HG03457 (cell line): ENCODE results near the gene CKAP4.

Source experiments
- ATAC-seq: cut with Tn5 transposase; IDR thresholded peaks from one replicate; pipeline ENCODE4 v1.9.1; 2021; ENCODE audit warnings: moderate number of reproducible peaks; ENCODE audit not compliant: unreplicated experiment

CKAP4 gene

DNA sequence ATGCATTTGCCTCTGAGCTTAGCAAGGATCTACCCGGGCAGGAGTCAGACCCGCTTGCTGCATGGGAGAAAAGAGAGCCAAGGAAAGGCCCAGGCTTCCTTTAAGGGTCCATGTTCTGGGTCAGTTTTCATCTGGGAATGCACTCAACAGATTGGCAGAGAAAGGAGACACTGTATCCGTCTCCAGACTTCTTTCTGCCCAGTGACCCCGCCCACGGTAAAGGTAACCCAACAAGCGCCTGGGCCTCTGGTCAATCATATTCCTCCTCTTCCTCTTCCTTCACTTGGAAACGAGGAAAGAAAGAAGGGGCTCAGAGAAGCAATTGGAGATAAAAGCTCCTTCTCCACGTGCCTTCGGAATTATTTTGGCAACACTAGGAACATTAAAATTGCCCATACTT lies 27.6 kb upstream of the CKAP4 start:
- ATAC-seq, result no peak

DNA sequence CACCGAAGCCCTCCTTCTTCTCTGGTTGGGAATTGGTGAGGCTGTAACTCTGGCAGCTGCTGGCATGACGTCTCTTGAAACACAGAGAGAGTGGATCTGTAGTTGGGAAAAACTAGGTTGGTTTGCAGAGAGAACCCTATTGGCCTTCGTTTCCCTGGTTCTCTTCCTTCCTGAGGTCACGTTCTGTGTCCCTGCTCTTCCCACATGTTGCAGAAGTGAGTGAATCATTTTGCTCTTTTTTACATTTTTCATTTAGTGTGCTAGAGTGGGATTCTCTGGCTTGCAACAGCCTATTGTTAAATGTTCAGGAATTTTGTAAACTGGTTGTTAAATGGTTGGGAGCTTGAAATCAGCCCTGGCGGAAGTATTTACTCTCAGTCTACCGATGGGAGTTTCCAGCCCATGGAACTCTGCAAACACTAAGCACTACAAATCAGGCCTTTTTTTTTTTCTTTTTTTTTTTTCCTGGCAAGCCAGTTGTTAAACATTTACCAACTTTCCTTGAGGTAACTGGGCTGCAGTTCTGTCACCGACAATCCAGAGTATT lies 26.8 kb upstream of the CKAP4 start:
- ATAC-seq, result no peak

DNA sequence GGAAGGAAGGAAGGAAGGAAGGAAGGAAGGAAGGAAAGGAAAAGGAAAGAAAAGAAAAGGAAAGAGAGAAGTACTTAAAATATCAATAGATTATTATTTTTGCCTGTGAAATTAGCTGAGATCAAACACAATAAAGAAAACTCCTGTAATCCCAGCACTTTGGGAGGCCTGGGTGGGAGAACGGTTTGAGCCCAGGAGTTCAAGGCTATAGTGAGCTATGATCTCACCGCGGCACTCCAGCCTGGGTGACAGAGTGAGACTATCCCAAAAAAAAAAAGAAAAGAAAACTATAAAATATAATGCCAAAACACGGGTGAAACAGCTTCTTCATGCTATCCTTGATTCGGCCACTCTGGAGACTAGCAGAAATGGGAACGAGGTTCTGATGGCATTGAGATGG lies 26.2 kb upstream of the CKAP4 start:
- no peak for ATAC-seq

DNA sequence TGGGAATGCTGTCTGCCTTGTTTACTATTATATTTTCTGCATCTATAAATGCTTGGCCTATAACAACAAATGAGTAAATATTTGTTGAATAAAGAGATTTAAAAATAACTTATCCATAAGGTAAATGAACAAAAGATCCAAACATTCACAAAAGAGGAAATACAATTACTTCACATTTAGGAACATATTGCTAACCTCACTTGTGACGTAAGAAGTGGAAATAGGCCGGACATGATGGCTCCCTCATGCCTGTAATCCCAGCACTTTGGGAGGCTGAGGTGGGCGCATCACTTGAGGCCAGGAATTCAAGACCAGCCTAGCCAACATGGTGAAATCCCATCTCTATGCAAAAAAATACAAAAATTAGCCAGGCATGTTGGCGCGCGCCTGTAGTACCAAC lies 25.7 kb upstream of the CKAP4 start:
- no peak for ATAC-seq

DNA sequence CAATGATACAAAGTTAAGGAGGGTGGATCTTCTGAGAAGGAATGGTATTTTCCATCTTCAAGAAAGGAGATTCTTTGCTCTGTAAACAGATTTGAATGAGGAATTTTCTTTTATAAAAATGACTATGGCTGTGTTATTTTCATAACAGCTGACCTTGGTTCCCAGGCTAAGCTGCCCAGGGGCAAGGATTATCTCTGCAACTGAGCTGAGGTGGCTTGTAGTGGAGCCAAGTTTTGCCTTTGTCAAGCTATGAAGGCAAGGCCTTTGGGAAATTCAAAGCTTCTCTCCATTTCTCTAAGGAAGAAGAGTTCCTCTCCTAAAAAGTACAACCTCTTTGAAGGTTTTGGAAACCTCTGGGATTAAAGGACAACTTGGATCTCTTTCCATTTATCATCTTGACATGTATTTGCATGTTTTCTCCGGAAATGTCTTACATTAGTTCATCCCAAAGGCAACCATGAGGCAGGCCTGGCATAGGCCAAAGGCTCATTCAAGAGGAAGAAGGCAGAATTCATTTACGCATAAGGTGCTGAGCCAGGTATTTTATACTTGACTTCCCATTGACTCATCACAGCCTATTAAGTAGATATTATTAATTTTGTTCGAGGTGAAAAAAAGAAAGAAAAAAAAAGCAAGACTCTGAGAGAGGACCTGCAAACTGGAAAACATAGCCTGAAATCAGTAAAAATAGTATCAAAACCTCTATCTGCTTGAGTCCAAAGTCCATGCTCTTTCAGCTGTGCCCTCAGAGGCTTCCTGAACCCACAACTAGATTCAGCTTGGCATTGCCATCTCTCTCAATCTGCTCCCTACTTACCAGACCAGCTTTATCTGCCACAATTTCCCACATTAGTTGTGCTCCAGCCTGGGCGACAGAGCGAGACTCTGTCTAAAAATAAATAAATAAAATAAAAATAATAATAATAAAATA lies 24.0 kb upstream of the CKAP4 start:
- ATAC-seq, result no peak

DNA sequence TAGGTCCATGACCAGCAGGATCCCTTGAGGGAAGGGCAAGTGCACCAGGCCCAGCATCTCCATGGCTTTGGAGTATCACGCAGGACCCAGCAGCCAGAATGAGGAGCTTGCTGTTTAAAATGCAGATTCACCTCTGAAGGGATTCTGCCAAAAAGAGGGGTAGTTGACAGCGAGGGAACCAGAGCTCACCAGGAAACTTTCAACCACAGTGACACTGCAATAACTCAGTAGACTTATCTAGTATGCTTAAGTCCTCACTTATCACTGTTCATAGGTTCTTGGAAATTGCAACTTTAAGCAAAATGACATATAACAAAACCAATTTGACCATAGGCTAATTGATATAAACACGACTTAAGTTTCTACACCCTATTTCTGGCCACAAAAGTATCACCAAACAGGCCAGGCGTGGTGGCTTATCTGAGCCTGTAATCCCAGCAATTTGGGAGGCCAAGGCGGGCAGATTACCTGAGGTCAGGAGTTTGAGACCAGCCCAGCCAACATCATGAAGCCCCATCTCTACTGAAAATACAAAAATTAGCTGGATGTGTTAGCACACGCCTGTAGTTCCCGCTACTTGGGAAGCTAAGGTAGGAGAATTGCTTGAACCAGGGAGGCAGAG lies 21.4 kb upstream of the CKAP4 start:
- no peak for ATAC-seq

DNA sequence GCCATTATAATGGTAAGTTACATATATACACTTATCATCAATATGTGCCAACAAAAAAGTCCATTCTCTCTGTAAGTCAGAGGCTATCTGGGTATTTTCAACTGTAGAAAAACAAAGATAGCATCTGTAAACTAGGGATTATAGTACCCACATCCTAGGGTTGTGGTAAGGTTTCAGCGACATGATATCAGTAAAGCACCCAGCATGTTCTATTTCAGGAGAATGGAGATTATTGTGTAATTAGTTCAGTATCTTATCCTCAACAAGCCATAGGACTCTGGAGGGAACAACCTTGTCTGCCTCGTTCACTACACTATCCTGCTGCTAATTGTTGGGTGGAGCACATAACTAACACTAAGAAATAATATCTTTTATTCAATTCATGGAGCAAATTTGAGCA lies 19.7 kb upstream of the CKAP4 start:
- ATAC-seq, result no peak

DNA sequence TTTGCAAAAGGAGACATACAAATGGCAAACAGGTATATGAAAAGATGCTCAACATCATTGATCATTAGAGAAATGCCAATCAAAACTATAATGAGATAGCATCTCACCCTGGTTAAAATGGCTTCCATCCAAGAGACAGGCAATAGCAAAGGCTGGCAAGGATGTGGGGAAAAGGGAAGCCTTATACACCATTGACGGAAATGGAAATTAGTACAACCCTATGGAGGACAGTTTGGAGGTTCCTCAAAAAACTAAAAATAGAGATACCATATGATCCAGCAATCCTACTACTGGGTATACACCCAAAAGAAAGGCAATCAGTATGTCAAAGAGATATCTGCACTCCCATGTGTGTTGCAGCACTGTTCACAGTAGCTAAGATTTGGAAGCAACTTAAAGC lies 17.3 kb upstream of the CKAP4 start:
- ATAC-seq, result no peak

DNA sequence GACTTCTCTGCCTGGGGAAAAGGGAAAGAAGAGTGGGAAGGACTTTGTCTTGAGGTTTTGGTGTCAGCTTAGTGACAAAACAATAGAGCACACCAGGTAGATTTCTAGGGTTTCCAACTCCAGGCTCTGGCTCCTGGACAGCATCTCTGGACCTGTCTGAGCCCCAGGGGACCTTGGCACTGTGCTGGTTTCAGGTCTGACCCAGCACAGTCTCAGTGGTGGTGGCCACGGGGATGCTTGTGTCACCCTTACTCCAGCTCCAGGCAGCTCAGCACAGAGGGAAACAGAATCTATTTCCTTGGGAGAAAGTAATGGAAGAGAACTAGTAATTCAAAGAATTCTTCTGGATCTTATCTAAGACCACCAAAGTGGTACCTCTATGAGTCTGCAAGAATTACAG lies 11.1 kb upstream of the CKAP4 start:
- no peak for ATAC-seq

DNA sequence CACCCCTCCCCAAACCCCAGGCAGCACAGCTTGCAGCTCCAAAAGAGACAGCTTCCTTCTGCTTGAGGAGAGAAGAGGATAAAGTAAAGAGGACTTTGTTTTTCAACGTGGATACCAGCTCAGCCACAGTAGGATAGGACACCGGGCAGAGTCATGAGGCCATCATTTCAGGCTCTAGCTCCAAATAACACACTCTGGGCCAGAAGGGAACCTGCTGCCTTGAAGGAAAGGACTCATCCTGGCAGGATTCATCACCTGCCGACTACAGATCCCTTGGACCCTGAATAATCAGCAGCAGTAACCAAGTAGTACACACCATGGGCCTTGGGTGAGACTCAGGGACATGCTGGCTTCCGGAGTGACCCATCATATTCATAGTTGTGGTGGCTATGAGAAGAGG lies 10.4 kb upstream of the CKAP4 start:
- no peak for ATAC-seq

DNA sequence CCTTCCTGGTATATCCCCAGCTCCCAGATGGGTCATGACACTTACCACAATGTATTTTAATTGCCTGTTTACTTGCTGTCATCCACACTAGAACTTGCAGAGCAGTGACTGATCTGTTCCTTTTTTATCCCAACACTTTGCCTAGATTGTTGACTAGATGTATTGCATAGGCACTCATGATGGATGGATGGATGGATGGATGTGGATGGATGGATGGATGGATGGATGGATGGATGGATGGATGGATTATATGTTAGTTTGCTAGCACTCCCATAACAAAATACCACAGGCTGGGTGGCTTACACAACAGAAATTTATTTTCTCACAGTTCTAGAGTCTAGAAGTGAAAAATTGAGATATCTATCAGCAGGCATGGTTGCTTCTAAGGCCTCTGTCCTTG lies 8.7 kb upstream of the CKAP4 start:
- ATAC-seq, result no peak

DNA sequence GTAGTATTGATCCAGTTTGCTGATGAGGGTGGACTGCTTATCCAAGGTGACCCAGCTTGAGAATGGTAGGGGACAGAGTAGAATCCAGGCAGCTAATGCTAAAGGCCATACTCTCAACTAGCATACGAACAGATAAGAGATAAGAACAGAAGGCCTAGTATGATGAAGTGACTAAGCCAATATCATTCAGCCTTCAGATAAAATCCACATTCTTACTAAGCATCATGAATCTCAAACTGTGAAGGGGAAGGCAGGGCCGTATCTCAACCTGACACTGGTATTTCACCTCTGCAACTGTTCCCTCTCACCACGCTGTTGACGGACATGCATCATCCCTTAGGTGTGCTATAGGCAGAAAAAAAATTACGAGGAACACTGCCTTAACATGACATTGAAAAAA lies 8.1 kb upstream of the CKAP4 start:
- ATAC-seq, result no peak

DNA sequence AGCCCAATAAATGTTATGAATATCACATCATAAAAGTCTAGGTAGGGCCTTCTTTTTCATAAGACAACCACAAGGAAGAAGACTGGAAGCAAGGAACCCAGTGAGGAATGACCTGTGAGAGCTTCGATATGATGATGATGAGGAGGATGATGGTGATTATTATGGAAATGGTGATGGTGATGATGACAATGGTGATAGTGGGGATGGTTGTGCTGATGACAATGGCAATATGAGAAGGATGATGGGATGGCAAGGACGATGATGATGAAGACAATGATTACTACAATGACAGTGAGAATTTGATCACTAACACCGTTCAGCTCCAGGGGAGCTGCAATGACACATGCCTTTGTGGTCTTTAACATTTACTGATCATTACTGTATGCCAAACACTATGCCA lies 7.7 kb upstream of the CKAP4 start:
- no peak for ATAC-seq

DNA sequence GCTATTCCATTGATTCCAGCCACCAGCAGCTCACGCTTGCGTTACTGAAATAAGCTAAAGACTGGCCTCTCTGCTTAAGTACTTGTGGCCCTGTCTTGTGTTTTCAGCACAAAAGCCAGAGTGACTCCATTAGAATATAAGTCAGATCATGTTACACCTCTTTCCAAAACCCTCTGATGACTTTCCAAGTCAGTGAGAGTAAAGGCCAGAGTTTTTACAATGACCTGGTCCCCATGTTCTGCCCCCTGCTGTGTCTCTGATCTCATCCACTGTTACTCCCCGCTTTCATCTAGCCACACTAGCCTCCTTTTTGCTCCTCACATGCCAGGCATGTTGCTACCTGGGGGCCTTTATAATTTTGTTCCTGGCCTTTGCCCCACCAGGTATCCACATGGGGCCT lies 6.9 kb upstream of the CKAP4 start:
- ATAC-seq, result no peak

DNA sequence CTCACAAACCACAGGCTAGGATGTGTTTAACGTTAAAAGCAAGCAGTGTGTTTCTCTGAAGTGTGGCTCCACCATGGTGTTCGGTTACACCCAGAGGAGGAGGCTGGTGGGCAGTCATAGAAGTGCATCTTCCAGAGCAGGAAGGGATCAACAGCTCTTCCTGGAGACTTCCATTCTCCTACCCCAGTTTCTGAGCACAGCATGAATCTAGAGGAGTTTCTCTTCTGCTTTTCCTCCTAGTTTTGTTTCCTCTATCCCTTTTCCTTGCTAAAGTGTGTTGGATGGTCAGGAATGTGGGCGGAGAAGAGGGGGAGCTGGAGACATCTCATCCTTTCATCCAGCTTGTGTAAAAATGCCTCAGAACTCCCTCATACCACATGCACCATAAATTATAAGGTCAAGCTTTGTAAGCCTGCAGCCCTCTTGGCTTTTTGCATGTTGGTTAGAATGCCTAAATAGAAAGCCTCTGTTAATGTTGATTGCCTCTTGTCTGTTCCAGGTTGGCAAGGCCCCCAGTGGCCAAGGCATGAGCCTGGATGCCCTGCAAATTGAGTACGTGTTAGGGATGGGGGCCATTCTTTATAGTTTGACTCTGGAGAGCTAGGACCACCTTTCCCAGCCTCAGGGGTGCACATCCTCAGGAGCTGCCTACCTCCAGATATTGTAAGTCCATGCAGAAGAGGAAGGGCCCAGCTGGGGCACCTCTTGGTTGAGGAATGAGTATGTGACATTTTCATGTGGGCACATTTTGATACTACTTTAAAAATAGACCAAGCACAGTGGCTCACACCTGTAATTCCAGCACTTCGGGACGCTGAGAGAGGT lies 4.0 kb upstream of the CKAP4 start:
- ATAC-seq, result no peak

DNA sequence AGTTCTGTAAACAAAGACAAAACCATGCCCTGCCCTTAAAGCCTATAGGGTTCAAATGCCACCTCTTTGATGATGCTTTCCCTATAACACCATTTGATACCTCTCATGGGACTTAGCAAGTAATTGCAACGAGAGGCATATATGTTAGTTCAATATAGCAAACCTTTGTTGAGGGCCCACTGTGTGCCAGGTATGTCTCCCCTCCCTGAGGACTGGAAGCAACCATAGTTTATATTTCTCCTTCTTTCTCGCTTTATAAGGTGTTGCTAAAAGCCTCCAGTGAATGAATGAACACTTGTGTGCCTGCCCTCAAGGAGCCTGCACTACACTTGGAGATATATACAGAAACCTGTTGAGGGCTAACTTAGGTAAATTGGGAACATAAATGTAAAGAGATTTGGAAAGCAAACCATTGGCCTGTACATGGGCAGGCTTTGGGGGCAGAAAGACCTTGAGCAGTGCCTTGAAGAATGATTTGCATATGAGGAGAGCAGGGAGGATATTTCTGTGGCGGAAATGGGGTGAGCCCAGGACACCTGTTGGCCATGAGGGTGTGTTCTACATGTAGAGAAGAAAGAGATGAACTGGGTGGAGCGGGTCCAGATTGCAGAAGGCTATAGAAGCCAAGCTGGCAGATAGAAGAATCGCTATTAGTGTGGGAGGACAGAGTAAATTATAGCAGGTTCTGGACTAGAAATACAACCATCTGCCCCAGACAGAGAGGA lies 1.8 kb upstream of the CKAP4 start:
- peak; percentile 63 for ATAC-seq

DNA sequence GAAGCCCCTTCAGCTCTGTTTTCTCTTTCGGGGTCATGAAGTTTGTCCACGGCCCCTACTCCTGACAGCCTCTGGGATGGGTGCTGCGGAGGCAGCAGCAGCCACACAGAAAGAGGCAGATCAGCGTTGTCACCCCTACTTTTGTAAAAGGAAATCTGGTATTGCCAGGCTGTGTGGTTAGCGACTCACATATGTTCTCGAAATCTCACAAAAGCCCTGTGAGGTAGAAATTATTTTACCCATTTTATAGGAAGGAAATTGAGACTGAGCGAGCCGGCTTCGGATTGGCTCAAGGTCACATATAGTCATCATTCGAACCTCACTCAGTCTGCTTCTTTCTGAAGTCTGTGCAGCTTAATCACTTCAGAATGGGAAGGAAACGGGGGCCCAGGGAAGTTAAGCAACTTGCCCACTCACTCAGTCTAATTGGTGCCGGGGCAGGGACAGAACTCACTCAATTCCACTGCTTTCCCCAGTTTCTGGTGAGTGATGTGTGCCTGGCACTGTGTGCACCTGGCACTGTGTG lies 1.1 kb upstream of the CKAP4 start:
- ATAC-seq, result no peak

DNA sequence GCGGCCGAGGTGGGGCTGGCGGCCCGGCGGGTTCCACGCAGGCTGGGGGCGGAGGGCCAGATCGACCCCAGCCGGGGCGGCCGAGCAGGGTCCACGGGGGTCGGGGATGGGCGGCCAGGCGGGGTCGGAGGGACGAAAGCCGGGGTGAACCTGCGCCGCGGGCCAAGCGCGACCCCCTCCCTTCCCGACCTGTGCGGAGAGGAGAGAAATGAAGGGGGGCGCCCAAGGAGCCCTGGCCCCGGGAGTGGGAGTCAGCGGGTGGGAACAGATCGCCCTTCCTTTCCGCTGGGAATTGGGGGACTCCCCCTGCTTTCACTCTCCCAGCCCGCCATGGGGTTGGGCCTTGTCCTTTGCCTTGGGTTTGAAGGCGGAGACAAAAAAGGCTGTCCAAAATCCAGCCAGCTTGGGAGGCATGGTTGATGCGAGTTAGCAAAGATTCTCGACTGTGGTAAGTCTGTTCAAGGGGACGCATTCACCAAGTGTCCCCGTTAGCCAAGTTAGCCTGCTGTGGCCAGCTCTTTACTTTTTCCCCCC lies 559 bp upstream of the CKAP4 start:
- ATAC-seq, result no peak

DNA sequence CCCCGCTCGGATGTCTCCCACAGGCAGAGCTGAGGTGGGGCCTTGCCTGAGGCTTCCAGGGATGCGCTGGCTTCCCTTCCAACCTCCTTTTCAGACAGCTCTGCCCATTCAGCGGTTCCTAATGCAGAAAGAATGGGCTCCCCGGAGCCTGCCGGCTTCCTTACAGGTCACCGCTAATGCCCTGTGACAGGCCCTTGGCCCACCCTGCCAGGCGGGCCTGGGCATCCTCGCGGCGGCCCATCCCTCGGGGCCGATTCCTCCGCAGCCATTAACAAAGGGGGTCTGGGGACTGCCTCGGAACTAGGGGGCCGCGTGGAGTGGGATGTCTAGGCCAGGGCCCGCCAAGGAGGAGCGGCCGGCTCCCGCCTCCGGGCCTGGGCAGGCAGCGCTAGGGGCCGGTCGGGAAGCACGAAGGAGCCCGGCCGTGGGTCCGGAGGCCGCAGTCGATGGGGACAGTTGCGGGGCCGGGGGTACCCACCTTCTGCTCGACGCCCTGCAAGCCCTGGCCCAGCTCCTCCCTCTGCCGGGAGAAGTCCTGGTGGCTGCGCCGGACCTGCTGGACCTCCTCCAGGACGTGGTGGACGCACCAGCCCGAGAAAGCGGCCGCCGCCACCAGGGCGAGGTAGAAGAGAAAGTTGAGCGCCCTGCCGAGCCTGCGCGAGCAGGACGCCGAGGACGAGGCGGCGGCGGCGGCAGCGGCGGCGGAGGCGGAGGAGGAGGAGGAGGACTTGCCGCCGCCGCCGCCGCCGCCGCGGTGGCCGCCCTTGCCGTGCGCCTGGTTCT lies 738 bp downstream of the CKAP4 start:
- no peak for ATAC-seq

DNA sequence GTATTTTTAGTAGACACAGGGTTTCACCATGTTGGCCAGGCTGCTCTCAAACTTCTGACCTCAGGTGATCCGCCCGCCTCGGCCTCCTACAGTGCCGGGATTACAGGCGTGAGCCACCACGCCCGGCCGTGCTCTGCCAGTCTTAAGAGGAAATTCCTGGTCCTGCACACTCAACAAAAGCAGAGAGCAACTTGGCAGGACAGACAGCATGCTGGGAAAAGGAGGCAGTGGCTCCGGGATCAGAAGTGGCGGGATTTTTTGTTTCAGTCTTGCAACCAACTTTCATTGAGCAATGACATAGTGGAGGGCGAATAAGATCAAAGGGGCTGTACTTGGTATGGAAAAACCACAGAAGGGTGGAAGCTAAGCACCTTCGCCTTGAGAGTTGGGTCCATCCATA lies 2.1 kb downstream of the CKAP4 start:
- no peak for ATAC-seq
